HG03108 (cell line): ENCODE measurements around the gene VPREB3.

Experiments used
- ATAC-seq: cut with Tn5 transposase; IDR thresholded peaks from one replicate; pipeline ENCODE4 v1.9.1; 2021; ENCODE audit warnings: moderate library complexity; ENCODE audit not compliant: unreplicated experiment

The VPREB3 gene

GRCh38 chr22:23704062-23704461, 50.2 kb downstream of the VPREB3 start:
- ATAC-seq = no peak
